Astrocyte of the cerebellum (primary cell): ENCODE results near the gene MYO1D.

Experiments
- DNase-seq: peaks from one replicate; pipeline ENCODE4 v3.0.0-alpha.2; 2011; ENCODE audit warnings: low read depth
- H3K4me3 ChIP-seq: 2 replicates; pipeline ENCODE4 v1.5.1; 2011; ENCODE audit warnings: mild to moderate bottlenecking, low read depth, low read length, moderate library complexity
- in situ Hi-C: cut with HindIII; loops from 2 replicates; pipeline ENCODE4 v1.10.0; 2017; ENCODE audit warnings: low sequenced_read_pairs
- TF ChIP-seq, protein P1 (sequence below): IDR thresholded peaks from 2 replicates; pipeline ENCODE4 v1.5.1; 2012; ENCODE audit warnings: low read length, low read depth, moderate library complexity, mild to moderate bottlenecking; ENCODE audit errors: missing control alignments

The MYO1D gene

DNA sequence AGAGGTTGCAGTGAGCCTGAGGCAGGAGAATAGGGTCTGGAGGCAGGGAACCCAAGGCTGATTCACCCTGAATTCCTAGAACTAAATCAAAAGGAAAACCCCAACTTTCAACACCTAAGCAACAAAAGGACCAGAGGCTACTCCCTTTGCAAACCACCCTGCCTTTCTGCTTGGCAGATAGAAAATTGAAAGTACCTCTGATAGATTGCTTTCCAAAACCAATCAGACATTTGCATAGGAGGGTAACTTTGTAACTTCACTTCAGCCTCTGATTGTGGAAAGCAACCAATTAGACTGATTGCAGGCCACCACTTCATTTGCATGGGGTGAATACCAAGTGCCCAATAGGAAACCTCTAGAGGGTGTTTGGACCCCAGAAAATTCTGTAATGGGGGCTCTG is 40.2 kb upstream of the MYO1D start:
- H3K4me3 ChIP-seq, result no peak overlapping the region
- TF ChIP-seq, protein P1, sequence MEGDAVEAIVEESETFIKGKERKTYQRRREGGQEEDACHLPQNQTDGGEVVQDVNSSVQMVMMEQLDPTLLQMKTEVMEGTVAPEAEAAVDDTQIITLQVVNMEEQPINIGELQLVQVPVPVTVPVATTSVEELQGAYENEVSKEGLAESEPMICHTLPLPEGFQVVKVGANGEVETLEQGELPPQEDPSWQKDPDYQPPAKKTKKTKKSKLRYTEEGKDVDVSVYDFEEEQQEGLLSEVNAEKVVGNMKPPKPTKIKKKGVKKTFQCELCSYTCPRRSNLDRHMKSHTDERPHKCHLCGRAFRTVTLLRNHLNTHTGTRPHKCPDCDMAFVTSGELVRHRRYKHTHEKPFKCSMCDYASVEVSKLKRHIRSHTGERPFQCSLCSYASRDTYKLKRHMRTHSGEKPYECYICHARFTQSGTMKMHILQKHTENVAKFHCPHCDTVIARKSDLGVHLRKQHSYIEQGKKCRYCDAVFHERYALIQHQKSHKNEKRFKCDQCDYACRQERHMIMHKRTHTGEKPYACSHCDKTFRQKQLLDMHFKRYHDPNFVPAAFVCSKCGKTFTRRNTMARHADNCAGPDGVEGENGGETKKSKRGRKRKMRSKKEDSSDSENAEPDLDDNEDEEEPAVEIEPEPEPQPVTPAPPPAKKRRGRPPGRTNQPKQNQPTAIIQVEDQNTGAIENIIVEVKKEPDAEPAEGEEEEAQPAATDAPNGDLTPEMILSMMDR, result no peak
- no peak for DNase-seq
- in situ Hi-C loops, result loop anchor here (10.0 kb wide), 2 partner anchors 72 to 142 kb away; no protein-coding TSS in a partner anchor

DNA sequence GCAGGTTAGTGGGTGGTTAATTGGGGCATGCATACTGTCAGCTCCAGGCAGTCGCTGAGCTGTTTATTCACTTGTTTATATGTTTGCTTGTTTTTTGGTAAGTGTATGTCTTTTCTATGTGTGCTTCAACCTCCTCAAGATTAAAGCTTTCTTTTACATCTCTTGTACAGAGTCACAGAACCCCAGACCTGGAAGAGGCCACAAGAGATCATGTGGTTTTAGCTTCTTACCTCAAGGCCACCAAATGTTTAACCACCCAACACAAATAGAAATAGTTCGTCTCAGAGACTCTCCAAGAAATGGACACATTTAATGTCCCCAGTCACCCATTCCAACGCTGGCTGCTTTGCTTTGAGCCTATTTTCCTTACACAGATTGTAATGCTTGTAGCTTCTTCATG is 39.2 kb upstream of the MYO1D start:
- TF ChIP-seq, protein P1, result no peak

DNA sequence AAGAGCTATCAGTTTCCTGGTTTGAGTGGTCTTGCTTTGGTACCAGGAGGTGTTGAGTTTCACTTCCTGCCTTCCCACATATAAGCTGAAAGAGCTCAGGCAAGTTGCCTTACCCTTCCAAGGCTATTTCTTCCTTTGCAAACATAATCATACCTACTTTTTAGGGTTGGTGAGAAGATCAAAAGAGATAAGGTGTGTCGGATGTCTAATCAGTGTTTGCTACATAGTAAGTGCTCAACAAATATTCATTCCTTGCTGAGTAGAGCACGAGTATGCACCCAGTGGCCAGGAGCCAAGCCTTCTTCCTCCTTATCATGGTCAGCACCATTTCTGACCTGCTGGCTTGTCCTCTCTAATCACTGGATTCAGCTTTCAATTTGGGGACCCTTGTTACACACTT is 38.3 kb upstream of the MYO1D start:
- in situ Hi-C loops, result loop anchor here (10.0 kb wide), 2 partner anchors 70 to 140 kb away; no protein-coding TSS in a partner anchor
- no peak overlapping the region for H3K4me3 ChIP-seq
- TF ChIP-seq, protein P1, result no peak
- DNase-seq, result no peak

More for the DNA sequence above, 39.2 kb upstream of the MYO1D start:
- no peak for DNase-seq
- no peak overlapping the region for H3K4me3 ChIP-seq
- in situ Hi-C loops, result loop anchor here (10.0 kb wide), 2 partner anchors 71 to 141 kb away; no protein-coding TSS in a partner anchor

DNA sequence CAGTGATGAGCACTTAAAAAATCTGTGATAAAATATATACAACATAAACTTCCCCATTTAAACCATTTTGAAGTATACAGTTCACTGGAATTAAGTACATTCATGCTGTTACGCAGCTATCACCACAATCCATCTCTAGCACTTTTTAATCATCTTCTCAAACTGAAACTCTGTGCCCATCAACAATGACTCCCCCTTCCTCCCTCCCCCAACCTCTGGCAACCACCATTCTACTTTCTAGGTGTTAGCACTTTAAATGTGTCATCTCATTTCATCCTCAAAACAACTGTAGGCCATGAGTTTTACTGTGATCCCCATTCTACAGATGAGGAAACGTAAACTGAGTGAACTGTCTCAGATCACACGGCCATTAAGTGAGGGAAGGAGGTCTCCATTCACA is 37.3 kb upstream of the MYO1D start:
- no peak for DNase-seq
- no peak overlapping the region for H3K4me3 ChIP-seq
- TF ChIP-seq, protein P1, result no peak
- in situ Hi-C loops, result loop anchor here (5.0 to 10.0 kb wide), 3 partner anchors 42 to 139 kb away; no protein-coding TSS in a partner anchor

DNA sequence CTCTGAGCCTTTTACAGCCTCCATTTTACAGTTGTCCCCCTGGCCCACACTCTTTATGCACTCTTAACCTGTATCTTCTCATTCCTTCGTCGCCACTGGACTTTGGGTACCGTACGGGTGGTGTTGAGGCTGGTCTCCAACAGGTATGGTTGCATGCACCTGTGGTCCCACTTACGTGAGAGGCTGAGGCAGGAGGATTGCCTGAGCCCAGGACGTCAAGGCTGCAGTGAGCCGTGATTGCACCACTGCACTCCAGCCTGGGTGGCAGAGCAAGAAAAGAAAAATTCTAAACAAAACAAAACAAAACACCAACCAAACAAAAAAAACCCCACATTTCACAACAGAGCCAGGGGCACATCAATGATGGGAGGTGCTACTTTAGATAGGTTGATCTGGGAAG is 36.7 kb upstream of the MYO1D start:
- no peak for DNase-seq
- in situ Hi-C loops, result loop anchor here (5.0 to 10.0 kb wide), 3 partner anchors 41 to 139 kb away; no protein-coding TSS in a partner anchor
- TF ChIP-seq, protein P1, result no peak
- no peak overlapping the region for H3K4me3 ChIP-seq

DNA sequence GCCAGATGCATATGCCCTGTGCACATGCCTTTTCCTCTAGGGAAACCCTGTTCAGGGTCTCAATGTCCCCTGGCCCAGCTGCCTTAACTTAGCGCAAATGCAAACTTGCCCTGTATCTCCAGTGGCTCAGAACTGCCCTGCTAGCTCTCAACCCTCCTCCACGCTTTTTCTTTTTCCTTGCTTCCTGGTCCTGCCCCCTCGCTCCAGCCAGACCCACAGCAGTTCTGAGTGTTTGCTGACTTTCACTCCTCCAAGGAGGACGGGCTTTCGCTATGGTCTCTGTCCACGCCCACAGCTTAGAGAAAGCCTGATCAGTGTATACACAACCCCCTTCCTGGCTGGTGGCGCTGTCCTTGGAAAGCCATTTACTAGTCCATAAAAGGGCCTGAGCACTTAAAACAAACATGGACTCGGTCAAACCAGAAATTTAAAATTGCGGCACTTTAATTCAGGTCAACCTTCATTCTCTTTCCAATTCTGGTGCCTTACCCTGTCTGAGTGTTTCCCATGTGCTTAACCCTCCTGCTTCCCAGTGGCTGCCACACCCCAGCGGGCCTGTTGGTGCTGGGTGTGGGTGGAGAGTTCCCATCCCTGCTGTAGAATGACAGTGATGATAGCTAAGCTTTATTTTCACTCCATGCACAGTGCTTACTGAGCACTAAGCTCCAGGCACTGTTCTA is 35.4 kb upstream of the MYO1D start:
- in situ Hi-C loops, result loop anchor here (5.0 to 10.0 kb wide), 3 partner anchors 40 to 138 kb away; no protein-coding TSS in a partner anchor

More for the DNA sequence above, 35.4 kb upstream of the MYO1D start:
- TF ChIP-seq, protein P1, result no peak
- H3K4me3 ChIP-seq, result no peak overlapping the region
- no peak for DNase-seq
